OCI-LY1 (cell line): ENCODE measurements around the gene LRRC14B.
A peak's percentile ranks its signal among the peaks of the same experiment; 100 is the strongest.
"Not testable (repeated sequence)": the region's sequence is repeated elsewhere in the genome, so short reads cannot be mapped to it uniquely, and the experiment has no call there.

ENCODE experiments used
- H2AFZ ChIP-seq: fragments of 200-600 bp; sonication (generic), shearing (Covaris generic); 2 replicates; pipeline ENCODE4 v1.6.0; 2014; ENCODE audit warnings: antibody characterized with exemption, mild to moderate bottlenecking, low read length
- H3F3A ChIP-seq: fragments of 200-600 bp; sonication (generic), shearing (Covaris generic); 2 replicates; pipeline ENCODE4 v1.6.0; 2014; ENCODE audit warnings: mild to moderate bottlenecking, antibody characterized with exemption, low read length, moderate library complexity; ENCODE audit not compliant: insufficient read depth
- H3K27ac ChIP-seq: fragments of 200-600 bp; sonication (generic); 2 replicates; pipeline ENCODE4 v1.5.1; 2014; ENCODE audit warnings: low read length, mixed run types, mild to moderate bottlenecking, low read depth; ENCODE audit not compliant: poor library complexity, severe bottlenecking
- H3K27me3 ChIP-seq: fragments of 200-600 bp; sonication (generic); 2 replicates; pipeline ENCODE4 v1.6.0; 2014; ENCODE audit warnings: antibody characterized with exemption, mild to moderate bottlenecking, low read length, moderate library complexity; ENCODE audit not compliant: insufficient read depth
- H3K36me3 ChIP-seq: fragments of 200-600 bp; sonication (generic); 2 replicates; pipeline ENCODE4 v1.6.1; 2014; ENCODE audit warnings: mild to moderate bottlenecking, antibody characterized with exemption, low read length, moderate library complexity, mixed read lengths; ENCODE audit not compliant: insufficient read depth
- H3K4me1 ChIP-seq: fragments of 200-600 bp; sonication (generic); 2 replicates; pipeline ENCODE4 v1.5.1; 2014; ENCODE audit warnings: mild to moderate bottlenecking, low read length, moderate library complexity; ENCODE audit not compliant: insufficient read depth, severe bottlenecking
- H3K4me2 ChIP-seq: fragments of 200-600 bp; sonication (generic), shearing (Covaris generic); 2 replicates; pipeline ENCODE4 v1.6.1; 2014; ENCODE audit warnings: low read length
- H3K4me3 ChIP-seq: fragments of 200-600 bp; sonication (generic); 2 replicates; pipeline ENCODE4 v1.5.1; 2014; ENCODE audit warnings: low read length, low read depth, mild to moderate bottlenecking, mixed read lengths; ENCODE audit not compliant: poor library complexity, severe bottlenecking
- H3K79me2 ChIP-seq: fragments of 200-600 bp; shearing (Covaris generic); 2 replicates; pipeline ENCODE4 v1.6.1; 2016; ENCODE audit warnings: mixed run types, low read length, mixed read lengths; ENCODE audit not compliant: insufficient read depth
- H3K9ac ChIP-seq: fragments of 200-600 bp; sonication (generic), shearing (Covaris generic); 2 replicates; pipeline ENCODE4 v1.6.1; 2014; ENCODE audit warnings: mild to moderate bottlenecking, low read length, mixed read lengths
- H3K9me2 ChIP-seq: fragments of 200-600 bp; sonication (generic), shearing (Covaris generic); 2 replicates; pipeline ENCODE4 v1.6.1; 2014; ENCODE audit warnings: low read depth, mild to moderate bottlenecking, low read length, mixed read lengths
- H3K9me3 ChIP-seq: fragments of 200-600 bp; shearing (Covaris generic); 2 replicates; pipeline ENCODE4 v1.6.1; 2014; ENCODE audit warnings: low read length, mixed read lengths
- H4K20me1 ChIP-seq: fragments of 200-600 bp; sonication (generic), shearing (Covaris generic); 2 replicates; pipeline ENCODE4 v1.6.0; 2016; ENCODE audit warnings: mild to moderate bottlenecking, low read length; ENCODE audit not compliant: insufficient read depth
- CTCF ChIP-seq: fragments of 200-600 bp; sonication (generic), shearing (Covaris generic); IDR thresholded peaks from 2 replicates; pipeline ENCODE4 v1.5.1; 2017; ENCODE audit warnings: mild to moderate bottlenecking, antibody characterized with exemption, low read length, moderate library complexity, mixed read lengths
- EZH2 ChIP-seq: fragments of 200-600 bp; sonication (generic), shearing (Covaris generic); IDR thresholded peaks from 2 replicates; pipeline ENCODE4 v1.8.0; 2017; ENCODE audit warnings: borderline replicate concordance, mixed run types, mild to moderate bottlenecking, antibody characterized with exemption, low read length, moderate library complexity, mixed read lengths

Gene LRRC14B

GRCh38 chr5:194603-195209, 3.4 kb downstream of the LRRC14B start:
- Histone ChIP-seq H4K20me1 (no peaks in the 10 kb centered on the region), H3K36me3 (0 out of 2 replicates have a peak, but pooled peaks cover 4% of the 10 kb centered on the region), H3K9me2 (no peaks in the 10 kb centered on the region), H3F3A (no peaks in the 10 kb centered on the region), H3K4me2 (no peak overlapping the region), H3K27me3 (no peaks in the 10 kb centered on the region), H3K4me3 (no peak overlapping the region), H3K9me3 (no peaks in the 10 kb centered on the region), H3K79me2 (no peaks in the 10 kb centered on the region), H3K27ac (peak overlapping the region; percentile 50), H3K4me1 (peaks cover 46% of the 10 kb centered on the region), H2AFZ (no peak overlapping the region), H3K9ac (no peak overlapping the region)
- TF ChIP-seq EZH2 (no peak), CTCF (no peak)

- Histone ChIP-seq H3K9ac (no peak overlapping the region; the same call in 1 of the 2 replicates), H4K20me1 (no peaks in the 10 kb centered on the region), H3K9me3 (no peaks in the 10 kb centered on the region), H3K4me2 (peak overlapping the region; percentile 34; the same call in 1 of the 2 replicates), H3K79me2 (no peaks in the 10 kb centered on the region), H2AFZ (no peak overlapping the region), H3K9me2 (no peaks in the 10 kb centered on the region), H3K4me3 (no peak overlapping the region), H3K27ac (peak overlapping the region; percentile 50), H3K36me3 (0 out of 2 replicates have a peak, but pooled peaks cover 4% of the 10 kb centered on the region), H3K27me3 (no peaks in the 10 kb centered on the region), H3K4me1 (peaks cover 40% of the 10 kb centered on the region), H3F3A (no peaks in the 10 kb centered on the region)
- TF ChIP-seq CTCF (peak; percentile 43; the same call in 1 of the 2 replicates), EZH2 (no peak)
Measured at GRCh38 chr5:195401-196160, 4.3 kb downstream of the LRRC14B start.

GRCh38 chr5:196350-196749, 5.1 kb downstream of the LRRC14B start:
- Histone ChIP-seq H3K4me3 (no peak overlapping the region), H3K27ac (no peak overlapping the region), H3K9me3 (no peaks in the 10 kb centered on the region), H3K79me2 (no peaks in the 10 kb centered on the region), H3K4me1 (peaks cover 40% of the 10 kb centered on the region), H3K4me2 (no peak overlapping the region), H2AFZ (no peak overlapping the region), H3K9me2 (no peaks in the 10 kb centered on the region), H3K27me3 (no peaks in the 10 kb centered on the region), H3F3A (no peaks in the 10 kb centered on the region), H3K36me3 (0 out of 2 replicates have a peak, but pooled peaks cover 4% of the 10 kb centered on the region), H3K9ac (no peak overlapping the region), H4K20me1 (no peaks in the 10 kb centered on the region)
- TF ChIP-seq CTCF (no peak), EZH2 (no peak)

- H3K36me3 ChIP-seq, H3K79me2 ChIP-seq, H3K27ac ChIP-seq, H3K9me3 ChIP-seq, H4K20me1 ChIP-seq, H3F3A ChIP-seq, H3K9me2 ChIP-seq, H3K27me3 ChIP-seq, H3K4me3 ChIP-seq, H3K9ac ChIP-seq, H2AFZ ChIP-seq, H3K4me2 ChIP-seq: not testable (repeated sequence)
- peaks cover 40% of the 10 kb centered on the region for H3K4me1 ChIP-seq
Measured at GRCh38 chr5:197031-197430, 5.7 kb downstream of the LRRC14B start.
